CD4-positive, alpha-beta T cell treated with Interleukin-4 for 4 hours (primary cell): ENCODE results near the gene NIPSNAP3A.
A peak's percentile ranks its signal among the peaks of the same experiment; 100 is the strongest.

Experiments
- DNase-seq: peaks from one replicate; pipeline ENCODE4 v3.0.0-alpha.2; 2020

NIPSNAP3A gene

GRCh38 chr9:104774831-104775573, 27.5 kb downstream of the NIPSNAP3A start:
- no peak for DNase-seq

- no peak for DNase-seq
Observed at GRCh38 chr9:104775574-104775936, 28.1 kb downstream of the NIPSNAP3A start.

GRCh38 chr9:104775976-104776375, 28.5 kb downstream of the NIPSNAP3A start:
- DNase-seq: no peak

- no peak for DNase-seq
Observed at GRCh38 chr9:104776797-104777196, 29.3 kb downstream of the NIPSNAP3A start.

- DNase-seq: no peak
Observed at GRCh38 chr9:104778802-104779201, 31.3 kb downstream of the NIPSNAP3A start.

- DNase-seq: no peak
Observed at GRCh38 chr9:104779334-104779733, 31.9 kb downstream of the NIPSNAP3A start.

- DNase-seq: no peak
Observed at GRCh38 chr9:104779946-104780535, 32.6 kb downstream of the NIPSNAP3A start.

- DNase-seq: peak; percentile 23
Observed at GRCh38 chr9:104780796-104781395, 33.4 kb downstream of the NIPSNAP3A start.

GRCh38 chr9:104783588-104783987, 36.1 kb downstream of the NIPSNAP3A start:
- DNase-seq: no peak

- DNase-seq: no peak
Observed at GRCh38 chr9:104784098-104784497, 36.6 kb downstream of the NIPSNAP3A start.

- no peak for DNase-seq
Observed at GRCh38 chr9:104786293-104786692, 38.8 kb downstream of the NIPSNAP3A start.

GRCh38 chr9:104787306-104788015, 40.0 kb downstream of the NIPSNAP3A start:
- no peak for DNase-seq

GRCh38 chr9:104788251-104788650, 40.8 kb downstream of the NIPSNAP3A start:
- no peak for DNase-seq

GRCh38 chr9:104794070-104794469, 46.6 kb downstream of the NIPSNAP3A start:
- DNase-seq: no peak

GRCh38 chr9:104795082-104795481, 47.6 kb downstream of the NIPSNAP3A start:
- DNase-seq: no peak

GRCh38 chr9:104795857-104796256, 48.4 kb downstream of the NIPSNAP3A start:
- no peak for DNase-seq

GRCh38 chr9:104798209-104798995, 50.9 kb downstream of the NIPSNAP3A start:
- no peak for DNase-seq

GRCh38 chr9:104800068-104800785, 52.7 kb downstream of the NIPSNAP3A start:
- no peak for DNase-seq

- no peak for DNase-seq
Observed at GRCh38 chr9:104802110-104802509, 54.6 kb downstream of the NIPSNAP3A start.

- no peak for DNase-seq
Observed at GRCh38 chr9:104802906-104803305, 55.4 kb downstream of the NIPSNAP3A start.

- DNase-seq: no peak
Observed at GRCh38 chr9:104805441-104805840, 58.0 kb downstream of the NIPSNAP3A start.

GRCh38 chr9:104808035-104808614, 60.6 kb downstream of the NIPSNAP3A start:
- no peak for DNase-seq
